ENCODE results near the gene SLC35F1.

SLC35F1 gene

DNA sequence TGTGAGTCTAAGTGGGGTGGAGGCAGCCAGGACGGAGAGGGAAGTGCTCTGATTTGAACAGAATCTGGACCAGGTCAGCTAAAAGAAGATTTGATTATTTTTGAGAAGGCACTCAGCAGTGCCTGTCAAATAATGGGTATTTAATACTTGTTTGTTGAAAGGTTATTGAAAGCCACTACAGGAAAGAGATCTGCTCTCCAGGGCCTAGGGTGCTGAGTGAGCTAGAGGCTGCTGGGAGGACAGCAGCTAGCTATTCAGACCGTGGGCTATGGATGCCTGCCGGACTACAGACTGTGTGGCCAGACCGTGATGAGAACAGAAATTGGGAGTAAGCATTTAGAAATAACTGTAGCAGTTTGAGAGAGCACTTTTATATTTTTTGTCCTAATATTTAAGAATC is 8.8 kb downstream of the SLC35F1 start:
- Histone ChIP-seq H3K27me3 (ENCODE audit: insufficient read depth, poor library complexity, severe bottlenecking) (peaks cover 10% of the 10 kb centered on the region), H3K4me3 (replicated peaks; ENCODE audit: insufficient read depth, low read length) (no peak overlapping the region), H3K27ac (replicated peaks) (no peak overlapping the region)
- TF ChIP-seq POLR2AphosphoS5 (IDR thresholded peaks at IDR 0.05; ENCODE audit: low read depth) = no peak
- TF ChIP-seq, protein P1, sequence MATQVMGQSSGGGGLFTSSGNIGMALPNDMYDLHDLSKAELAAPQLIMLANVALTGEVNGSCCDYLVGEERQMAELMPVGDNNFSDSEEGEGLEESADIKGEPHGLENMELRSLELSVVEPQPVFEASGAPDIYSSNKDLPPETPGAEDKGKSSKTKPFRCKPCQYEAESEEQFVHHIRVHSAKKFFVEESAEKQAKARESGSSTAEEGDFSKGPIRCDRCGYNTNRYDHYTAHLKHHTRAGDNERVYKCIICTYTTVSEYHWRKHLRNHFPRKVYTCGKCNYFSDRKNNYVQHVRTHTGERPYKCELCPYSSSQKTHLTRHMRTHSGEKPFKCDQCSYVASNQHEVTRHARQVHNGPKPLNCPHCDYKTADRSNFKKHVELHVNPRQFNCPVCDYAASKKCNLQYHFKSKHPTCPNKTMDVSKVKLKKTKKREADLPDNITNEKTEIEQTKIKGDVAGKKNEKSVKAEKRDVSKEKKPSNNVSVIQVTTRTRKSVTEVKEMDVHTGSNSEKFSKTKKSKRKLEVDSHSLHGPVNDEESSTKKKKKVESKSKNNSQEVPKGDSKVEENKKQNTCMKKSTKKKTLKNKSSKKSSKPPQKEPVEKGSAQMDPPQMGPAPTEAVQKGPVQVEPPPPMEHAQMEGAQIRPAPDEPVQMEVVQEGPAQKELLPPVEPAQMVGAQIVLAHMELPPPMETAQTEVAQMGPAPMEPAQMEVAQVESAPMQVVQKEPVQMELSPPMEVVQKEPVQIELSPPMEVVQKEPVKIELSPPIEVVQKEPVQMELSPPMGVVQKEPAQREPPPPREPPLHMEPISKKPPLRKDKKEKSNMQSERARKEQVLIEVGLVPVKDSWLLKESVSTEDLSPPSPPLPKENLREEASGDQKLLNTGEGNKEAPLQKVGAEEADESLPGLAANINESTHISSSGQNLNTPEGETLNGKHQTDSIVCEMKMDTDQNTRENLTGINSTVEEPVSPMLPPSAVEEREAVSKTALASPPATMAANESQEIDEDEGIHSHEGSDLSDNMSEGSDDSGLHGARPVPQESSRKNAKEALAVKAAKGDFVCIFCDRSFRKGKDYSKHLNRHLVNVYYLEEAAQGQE (IDR thresholded peaks at IDR 0.05; ENCODE audit: insufficient replicate concordance, low read depth) = peak; percentile 24
- no peak for TF ChIP-seq SPI1 (IDR thresholded peaks at IDR 0.05; ENCODE audit: borderline replicate concordance, low read depth)
- no peak for DNase-seq (ENCODE audit: low read depth in 1 of 2, low spot score in 1 of 2)

DNA sequence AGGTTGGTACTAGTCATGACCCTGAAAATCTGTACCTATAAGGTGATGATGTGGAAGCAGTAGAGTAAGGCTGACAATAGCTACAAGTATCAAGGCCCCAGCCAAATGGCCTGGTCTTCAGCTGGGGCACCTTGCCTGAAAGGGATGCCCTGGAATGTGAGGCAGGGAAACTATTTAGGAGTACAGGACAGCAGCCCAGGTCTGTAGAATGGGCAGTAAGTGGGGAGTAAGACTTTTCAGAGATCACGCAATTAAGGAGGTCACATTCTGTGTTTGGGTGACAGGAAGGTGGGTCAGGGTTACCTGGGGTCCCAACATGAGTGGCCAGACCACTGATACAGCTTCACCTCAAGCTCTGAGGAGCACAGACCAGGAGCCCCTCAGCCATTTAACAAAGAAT is 9.4 kb downstream of the SLC35F1 start:
- TF ChIP-seq, protein P2, sequence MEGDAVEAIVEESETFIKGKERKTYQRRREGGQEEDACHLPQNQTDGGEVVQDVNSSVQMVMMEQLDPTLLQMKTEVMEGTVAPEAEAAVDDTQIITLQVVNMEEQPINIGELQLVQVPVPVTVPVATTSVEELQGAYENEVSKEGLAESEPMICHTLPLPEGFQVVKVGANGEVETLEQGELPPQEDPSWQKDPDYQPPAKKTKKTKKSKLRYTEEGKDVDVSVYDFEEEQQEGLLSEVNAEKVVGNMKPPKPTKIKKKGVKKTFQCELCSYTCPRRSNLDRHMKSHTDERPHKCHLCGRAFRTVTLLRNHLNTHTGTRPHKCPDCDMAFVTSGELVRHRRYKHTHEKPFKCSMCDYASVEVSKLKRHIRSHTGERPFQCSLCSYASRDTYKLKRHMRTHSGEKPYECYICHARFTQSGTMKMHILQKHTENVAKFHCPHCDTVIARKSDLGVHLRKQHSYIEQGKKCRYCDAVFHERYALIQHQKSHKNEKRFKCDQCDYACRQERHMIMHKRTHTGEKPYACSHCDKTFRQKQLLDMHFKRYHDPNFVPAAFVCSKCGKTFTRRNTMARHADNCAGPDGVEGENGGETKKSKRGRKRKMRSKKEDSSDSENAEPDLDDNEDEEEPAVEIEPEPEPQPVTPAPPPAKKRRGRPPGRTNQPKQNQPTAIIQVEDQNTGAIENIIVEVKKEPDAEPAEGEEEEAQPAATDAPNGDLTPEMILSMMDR (IDR thresholded peaks at IDR 0.05; ENCODE audit: insufficient read depth, low read length) = no peak
- TF ChIP-seq, protein P1 (IDR thresholded peaks at IDR 0.05; ENCODE audit: insufficient replicate concordance, low read depth) = no peak
- TF ChIP-seq GABPA (IDR thresholded peaks at IDR 0.05; ENCODE audit: low read depth) (no peak), POLR2AphosphoS5 (IDR thresholded peaks at IDR 0.05; ENCODE audit: low read depth) (no peak), SPI1 (IDR thresholded peaks at IDR 0.05; ENCODE audit: borderline replicate concordance, low read depth) (no peak)
- Histone ChIP-seq H3K27ac (replicated peaks) (no peak overlapping the region), H3K4me3 (replicated peaks; ENCODE audit: insufficient read depth, low read length) (no peak overlapping the region), H3K27me3 (ENCODE audit: insufficient read depth, poor library complexity, severe bottlenecking) (peaks cover 10% of the 10 kb centered on the region)
- no peak for DNase-seq (ENCODE audit: low read depth in 1 of 2, low spot score in 1 of 2)

DNA sequence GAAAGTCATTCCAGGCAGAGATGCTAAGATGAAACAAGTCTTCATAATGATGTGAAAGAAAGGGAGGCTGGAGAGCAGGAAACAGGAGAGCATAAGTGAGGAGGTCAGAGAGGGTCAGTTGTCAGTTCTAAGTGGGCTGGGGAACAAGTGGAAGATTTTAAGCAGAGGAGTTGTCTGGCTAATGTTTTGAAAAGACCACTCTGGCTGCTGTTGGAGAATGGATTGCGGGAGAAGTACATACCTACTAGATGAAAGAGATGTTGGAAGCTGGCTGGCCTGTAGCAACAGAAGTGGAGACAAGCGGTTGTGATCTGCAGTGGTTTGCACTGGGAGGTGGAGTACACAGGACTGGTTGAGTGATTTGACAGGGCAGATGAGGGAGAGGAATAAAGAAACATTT is 10.1 kb downstream of the SLC35F1 start:
- Histone ChIP-seq H3K4me3 (replicated peaks; ENCODE audit: insufficient read depth, low read length) (no peak overlapping the region), H3K27ac (replicated peaks) (no peak overlapping the region), H3K27me3 (ENCODE audit: insufficient read depth, poor library complexity, severe bottlenecking) (peaks cover 10% of the 10 kb centered on the region)
- no peak for DNase-seq (ENCODE audit: low read depth in 1 of 2, low spot score in 1 of 2)
- no peak for TF ChIP-seq SPI1 (IDR thresholded peaks at IDR 0.05; ENCODE audit: borderline replicate concordance, low read depth)
- TF ChIP-seq GABPA (IDR thresholded peaks at IDR 0.05; ENCODE audit: low read depth) = no peak

DNA sequence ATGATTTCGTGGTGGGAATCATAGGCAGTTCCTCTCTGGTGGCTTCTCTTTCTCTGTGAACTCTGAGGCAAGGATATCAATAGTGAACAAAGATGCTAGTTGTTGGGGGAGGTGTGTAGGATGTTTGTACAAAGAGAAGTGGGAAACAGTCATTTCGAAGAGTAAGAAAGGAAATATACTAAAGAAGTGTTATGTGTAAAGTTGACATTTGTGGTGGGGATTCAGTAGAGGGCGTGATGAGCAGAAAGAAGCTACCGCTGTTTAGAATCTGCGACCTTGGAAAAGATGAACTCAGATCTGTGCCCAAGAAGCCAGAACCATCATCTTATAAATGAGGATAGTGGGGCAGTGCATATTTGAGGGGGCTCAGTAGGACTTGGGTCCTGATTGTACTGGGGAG is 11.4 kb downstream of the SLC35F1 start:
- TF ChIP-seq POLR2AphosphoS5 (IDR thresholded peaks at IDR 0.05; ENCODE audit: low read depth) (no peak), GABPA (IDR thresholded peaks at IDR 0.05; ENCODE audit: low read depth) (no peak), SPI1 (IDR thresholded peaks at IDR 0.05; ENCODE audit: borderline replicate concordance, low read depth) (no peak)
- TF ChIP-seq, protein P2 (IDR thresholded peaks at IDR 0.05; ENCODE audit: insufficient read depth, low read length) = no peak
- TF ChIP-seq, protein P1 (IDR thresholded peaks at IDR 0.05; ENCODE audit: insufficient replicate concordance, low read depth) = no peak
- Histone ChIP-seq H3K27me3 (ENCODE audit: insufficient read depth, poor library complexity, severe bottlenecking) (peaks cover 5% of the 10 kb centered on the region), H3K27ac (replicated peaks) (no peak overlapping the region), H3K4me3 (replicated peaks; ENCODE audit: insufficient read depth, low read length) (no peak overlapping the region)
- DNase-seq (ENCODE audit: low read depth in 1 of 2, low spot score in 1 of 2) = no peak

All from HL-60 (cell line).